GM18526 (cell line): ENCODE results near the gene UGT1A3.

ENCODE experiments used
- POLR2A ChIP-seq: IDR thresholded peaks from 3 replicates; pipeline ENCODE4 v1.6.1; 2011; ENCODE audit not compliant: insufficient read length; ENCODE audit errors: extremely low read depth

Gene UGT1A3

DNA sequence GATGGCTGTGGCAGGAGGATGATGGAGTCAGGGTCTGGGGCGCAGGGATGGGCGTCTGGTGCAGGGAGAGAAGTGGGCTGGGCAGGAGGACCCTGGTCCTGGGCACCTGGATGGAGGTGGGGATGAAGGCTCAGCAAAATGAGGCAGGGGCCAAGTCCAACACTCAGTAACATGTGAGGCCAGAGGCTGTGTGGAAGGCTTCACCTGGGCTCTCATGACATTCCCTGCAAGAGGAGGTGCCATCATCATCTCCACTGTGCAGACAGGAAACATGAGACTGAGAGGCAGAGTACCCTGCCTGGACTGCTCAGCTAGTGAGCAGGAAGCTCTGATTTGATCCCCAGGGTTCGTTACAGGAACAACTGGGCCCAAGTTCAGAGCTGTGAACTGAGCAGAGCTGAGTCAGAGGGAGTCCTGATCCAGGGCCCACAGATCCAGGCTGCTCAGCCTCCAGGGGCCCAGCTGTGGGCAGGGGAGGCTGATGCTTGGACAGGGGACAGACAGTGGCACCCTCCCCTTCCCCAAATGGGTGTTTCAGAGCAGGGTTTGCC, 88.6 kb downstream of the UGT1A3 start:
- no peak for TF ChIP-seq POLR2A

DNA sequence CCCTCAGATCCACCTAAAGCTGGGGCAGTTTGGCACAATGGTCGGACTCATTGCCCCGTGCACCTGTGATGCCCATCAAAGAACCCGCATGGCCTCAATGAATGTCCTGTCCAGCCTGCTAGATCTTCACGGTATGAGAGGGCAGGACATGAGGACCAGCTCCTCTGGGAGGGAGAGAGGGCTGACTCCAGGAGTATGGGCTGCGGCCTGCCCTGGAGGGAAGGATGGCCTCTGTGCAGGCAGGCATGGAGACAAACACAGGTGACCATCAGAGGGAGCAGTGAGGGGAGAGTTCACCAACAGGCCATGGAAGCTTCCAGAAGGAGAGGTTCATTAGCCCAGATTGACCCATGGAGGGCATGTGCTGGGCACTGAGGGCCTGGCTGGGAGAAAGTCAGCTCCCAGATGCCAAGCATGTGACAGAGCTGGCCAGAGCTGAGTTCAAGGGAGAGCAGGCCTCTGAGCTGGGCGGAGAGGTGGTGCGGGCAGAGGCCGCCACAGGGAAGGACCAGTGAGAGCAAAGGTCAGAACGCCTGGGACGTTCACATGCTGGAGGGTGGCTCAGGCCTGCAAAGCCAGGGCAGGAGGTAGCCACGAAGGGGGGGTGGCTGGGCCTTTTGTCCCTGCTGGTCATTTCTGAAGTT, 89.3 kb downstream of the UGT1A3 start:
- no peak for TF ChIP-seq POLR2A

DNA sequence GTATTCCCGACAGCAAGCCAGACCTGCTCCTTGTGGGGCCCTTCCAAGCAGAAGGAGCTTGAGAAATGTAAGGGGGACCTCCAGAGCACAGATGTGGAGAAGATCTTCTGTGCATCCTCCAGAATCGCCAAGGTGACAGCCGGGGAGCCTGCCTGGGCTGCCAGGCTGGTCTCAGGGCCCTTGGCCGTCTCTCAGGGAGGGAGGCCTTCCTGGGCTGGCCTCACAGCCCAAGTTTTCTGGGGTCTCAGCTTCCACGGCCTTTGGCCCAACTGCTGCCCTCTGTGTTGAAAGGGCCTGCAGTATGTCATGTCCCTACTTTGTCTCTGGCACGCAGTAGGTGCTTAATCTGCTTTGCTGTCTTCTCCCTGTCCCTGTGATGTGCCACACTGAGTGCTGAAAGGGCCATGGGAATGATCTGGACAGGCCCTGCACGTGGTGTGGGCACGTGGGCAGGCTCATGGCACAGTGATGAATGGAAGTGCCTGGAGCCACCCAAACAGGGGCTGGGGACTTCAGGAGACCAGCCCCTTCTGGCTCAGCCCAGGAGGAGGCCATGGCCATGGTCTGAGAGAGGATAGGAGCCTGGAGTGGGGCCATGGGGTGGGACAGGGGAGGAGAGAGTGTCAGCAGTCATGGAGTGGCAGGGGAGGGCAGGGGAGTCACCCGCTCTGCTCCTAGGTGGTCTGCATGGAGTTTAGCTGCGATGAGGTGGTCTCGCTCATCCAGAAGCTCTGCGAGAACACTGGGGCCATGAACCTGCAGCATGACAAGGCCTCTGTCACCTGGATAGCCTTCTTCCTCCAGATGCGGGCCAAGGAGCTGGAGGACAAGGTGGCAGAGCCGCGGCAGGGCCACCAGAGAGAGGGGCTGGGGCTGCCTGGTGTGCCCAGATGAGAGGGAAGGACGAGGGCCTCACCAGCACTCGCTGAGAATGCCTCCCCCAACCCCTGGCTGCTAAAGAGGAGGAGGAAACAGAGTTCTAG, 90.1 kb downstream of the UGT1A3 start:
- TF ChIP-seq POLR2A, result no peak

DNA sequence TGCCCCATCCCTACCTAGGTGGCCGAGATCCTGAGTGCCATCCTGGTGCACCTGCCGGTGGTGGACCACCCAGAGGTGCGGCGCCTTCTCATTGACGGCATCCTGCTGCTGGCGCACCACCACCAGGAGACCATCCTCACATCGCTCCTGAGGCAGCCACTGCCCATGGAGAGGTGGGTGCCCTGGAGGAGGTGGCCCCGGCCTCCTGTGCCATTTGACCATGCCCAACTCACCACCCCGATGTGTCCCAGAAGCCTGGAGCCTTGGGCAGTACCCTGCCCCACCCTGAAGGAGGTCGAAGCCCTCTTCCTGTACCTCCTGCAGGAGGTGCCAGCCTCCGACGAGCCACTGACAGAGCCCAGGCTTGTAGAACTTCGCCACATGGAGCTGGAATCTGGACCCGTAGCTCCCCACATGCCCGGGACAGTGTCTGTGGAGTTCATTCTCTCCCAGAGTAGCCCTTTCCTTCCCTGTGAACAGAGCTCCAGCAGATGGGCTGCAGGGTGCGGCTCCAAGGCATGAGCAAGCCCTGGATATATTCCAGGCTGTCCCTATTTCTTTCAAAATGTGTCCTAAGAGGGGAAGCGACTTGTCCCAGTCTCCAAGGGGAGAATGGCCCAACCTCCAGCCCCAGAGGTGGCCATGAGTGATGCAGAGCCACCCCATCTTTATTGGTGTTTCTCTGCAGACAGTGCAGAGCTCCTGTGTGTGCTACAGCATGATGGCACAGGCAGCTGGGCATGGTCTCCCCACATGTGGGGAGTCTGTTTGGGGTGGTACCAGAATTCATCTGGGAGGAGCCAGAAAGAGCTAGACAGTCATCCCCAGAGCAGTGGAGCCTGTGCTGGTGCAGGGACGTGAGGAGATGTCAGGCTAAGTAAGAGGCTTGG, 91.3 kb downstream of the UGT1A3 start:
- no peak for TF ChIP-seq POLR2A

DNA sequence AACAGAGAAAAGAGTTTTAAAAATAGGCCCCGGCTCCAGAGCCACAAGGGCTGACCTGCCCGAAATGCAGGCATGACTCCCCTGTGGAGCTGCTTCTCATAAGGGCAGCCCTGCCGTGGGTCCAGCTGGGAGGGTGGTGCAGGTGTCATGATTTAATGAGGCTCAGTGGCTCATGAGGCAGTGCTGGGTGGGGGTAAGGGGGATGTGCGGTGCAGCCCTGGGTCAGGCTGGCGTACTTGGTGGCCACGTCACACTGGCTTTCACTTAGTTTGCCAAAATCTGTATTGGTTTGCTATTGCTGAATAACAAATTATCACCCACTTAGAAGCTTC, 91.9 kb downstream of the UGT1A3 start:
- TF ChIP-seq POLR2A, result no peak

DNA sequence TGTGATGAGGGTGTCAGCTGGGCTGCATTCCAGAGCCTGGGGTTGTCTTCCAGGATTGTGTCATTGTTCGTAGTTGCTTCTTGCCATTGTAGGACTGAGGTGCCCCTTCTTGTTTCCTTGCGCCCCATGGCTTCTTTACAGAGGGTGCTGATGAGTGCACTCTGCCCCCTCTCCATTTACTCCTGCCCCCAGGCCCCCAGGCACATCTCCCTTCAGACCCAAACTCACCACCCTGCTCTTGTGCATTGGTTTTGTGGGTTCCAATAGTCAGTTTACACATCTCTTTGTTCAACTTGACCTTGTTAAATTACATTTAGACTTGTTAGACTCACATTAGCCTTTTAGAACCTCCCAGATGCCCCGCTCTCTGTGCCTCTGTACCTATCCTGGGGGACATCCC, 92.4 kb downstream of the UGT1A3 start:
- TF ChIP-seq POLR2A, result no peak

DNA sequence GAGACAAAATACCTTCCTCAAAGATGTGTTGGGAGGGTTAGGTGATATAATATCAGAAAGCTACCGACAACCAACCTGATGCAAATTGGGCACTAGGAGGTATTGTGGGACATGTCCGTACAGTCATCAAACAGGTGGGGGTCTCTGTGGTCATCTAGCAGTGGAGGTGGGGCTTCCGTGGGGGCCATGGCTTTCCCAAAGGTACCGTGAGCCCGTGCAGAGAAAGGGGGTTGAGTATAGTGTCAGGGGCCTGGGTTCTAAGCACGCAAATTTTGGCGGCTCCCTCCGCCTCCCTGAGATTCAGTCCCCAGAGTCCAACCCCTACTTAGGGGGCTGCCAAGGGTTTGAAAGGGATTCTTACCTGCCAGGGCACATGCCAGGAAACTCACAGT, 92.9 kb downstream of the UGT1A3 start:
- TF ChIP-seq POLR2A, result no peak

DNA sequence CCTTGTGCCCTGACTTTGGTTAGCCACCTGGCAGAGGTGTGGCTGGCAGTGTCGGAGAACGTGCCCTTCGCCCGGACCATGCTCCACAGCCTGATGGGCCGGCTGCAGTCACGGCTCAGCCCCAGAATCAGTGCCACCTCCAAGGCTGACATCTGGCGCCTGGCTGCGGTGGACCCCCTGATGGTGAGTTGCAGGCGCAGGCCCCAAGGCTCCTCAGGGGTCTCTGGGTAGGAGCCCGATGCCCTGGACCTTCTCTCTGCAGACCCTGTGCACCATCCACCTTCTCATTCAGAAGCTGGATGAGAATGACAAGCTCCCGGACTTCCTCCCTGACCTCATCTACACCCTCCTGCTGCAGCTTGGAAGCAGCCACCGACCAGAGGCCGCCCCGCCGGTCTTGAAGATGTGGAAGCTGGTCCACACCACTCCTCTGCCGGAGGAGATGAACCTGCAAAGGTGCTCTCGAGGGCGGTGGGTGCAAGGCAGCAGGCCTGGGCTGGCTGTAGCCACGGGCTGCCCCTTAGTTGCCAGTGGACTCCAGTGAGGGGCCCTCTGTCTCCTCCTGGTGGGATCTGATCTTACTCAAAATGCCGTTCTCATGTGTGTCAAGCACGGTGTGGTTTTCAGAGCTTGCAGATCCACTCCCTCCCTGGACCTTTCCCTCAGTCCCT, 93.4 kb downstream of the UGT1A3 start:
- TF ChIP-seq POLR2A, result no peak
